GM23338 (cell line): ENCODE data around the gene EPHA3. TPM values are rescaled to one million over a fixed set of nuclear protein-coding genes. Genes with fewer than 3 reads are reported as not detected.

ENCODE experiments used
- ATAC-seq: fragments of 200-7000 bp; cut with Tn5 transposase; 3 replicates; pipeline ENCODE4 v1.9.1; 2020
- DNase-seq: peaks from one replicate; pipeline ENCODE4 v3.0.0-alpha.2; 2015; ENCODE audit warnings: low spot score
- H2AFZ ChIP-seq: fragments of 200-600 bp; sonication (generic); 2 replicates; pipeline ENCODE4 v1.8.0; 2016; ENCODE audit warnings: antibody characterized with exemption, mild to moderate bottlenecking, moderate library complexity
- H3F3A ChIP-seq: fragments of 200-600 bp; sonication (generic); replicated peaks from 2 replicates; pipeline ENCODE4 v1.8.0; 2017; ENCODE audit warnings: antibody characterized with exemption, mixed run types, low read depth
- H3K27ac ChIP-seq: fragments of 200-600 bp; sonication (generic); 2 replicates; pipeline ENCODE4 v1.6.1; 2016; ENCODE audit warnings: low read depth
- H3K27me3 ChIP-seq: fragments of 200-600 bp; sonication (generic); 2 replicates; pipeline ENCODE4 v1.8.0; 2016; ENCODE audit warnings: mild to moderate bottlenecking, mixed run types, moderate library complexity; ENCODE audit not compliant: insufficient read depth
- H3K36me3 ChIP-seq: fragments of 200-600 bp; sonication (generic); 2 replicates; pipeline ENCODE4 v1.8.0; 2016; ENCODE audit warnings: mild to moderate bottlenecking; ENCODE audit not compliant: insufficient read depth
- H3K4me1 ChIP-seq: fragments of 200-600 bp; sonication (generic); 2 replicates; pipeline ENCODE4 v1.8.0; 2016; ENCODE audit warnings: mild to moderate bottlenecking, moderate library complexity; ENCODE audit not compliant: insufficient read depth
- H3K4me2 ChIP-seq: fragments of 200-600 bp; sonication (generic); 2 replicates; pipeline ENCODE4 v1.7.1; 2017; ENCODE audit warnings: mixed run types
- H3K4me3 ChIP-seq: fragments of 200-600 bp; sonication (generic); 2 replicates; pipeline ENCODE4 v1.6.1; 2016; ENCODE audit warnings: mixed run types
- H3K79me2 ChIP-seq: fragments of 200-600 bp; sonication (generic); replicated peaks from 2 replicates; pipeline ENCODE4 v1.8.0; 2017; ENCODE audit warnings: mild to moderate bottlenecking; ENCODE audit not compliant: insufficient read depth
- H3K9me2 ChIP-seq: fragments of 200-600 bp; sonication (generic); 2 replicates; pipeline ENCODE4 v1.8.0; 2017; ENCODE audit not compliant: insufficient read depth
- H4K20me1 ChIP-seq: fragments of 200-600 bp; sonication (generic); replicated peaks from 2 replicates; pipeline ENCODE4 v1.8.0; 2017; ENCODE audit warnings: mild to moderate bottlenecking; ENCODE audit not compliant: insufficient read depth
- H3K27ac Mint-ChIP-seq: 2 replicates; pipeline ENCODE4 v1.8.0; 2020; ENCODE audit warnings: inconsistent platforms, mild to moderate bottlenecking, moderate library complexity, mixed read lengths
- H3K27me3 Mint-ChIP-seq: 3 replicates; pipeline ENCODE4 v1.8.0; 2022; ENCODE audit warnings: low read depth, mild to moderate bottlenecking, moderate library complexity, mixed read lengths, inconsistent platforms; ENCODE audit not compliant: insufficient read depth, poor library complexity
- H3K36me3 Mint-ChIP-seq: 3 replicates; pipeline ENCODE4 v1.8.0; 2021; ENCODE audit warnings: low read depth, mild to moderate bottlenecking, inconsistent platforms, moderate library complexity, mixed read lengths
- H3K4me1 Mint-ChIP-seq: 3 replicates; pipeline ENCODE4 v1.8.0; 2020; ENCODE audit warnings: mild to moderate bottlenecking, inconsistent platforms, mixed read lengths
- H3K4me3 Mint-ChIP-seq: 3 replicates; pipeline ENCODE4 v1.8.0; 2021; ENCODE audit warnings: moderate library complexity, mild to moderate bottlenecking, inconsistent platforms, mixed read lengths
- H3K9me3 Mint-ChIP-seq: 3 replicates; pipeline ENCODE4 v1.8.0; 2020; ENCODE audit warnings: moderate library complexity, mild to moderate bottlenecking, inconsistent platforms, mixed read lengths
- CREB1 ChIP-seq: fragments of 250-450 bp; sonication (Bioruptor Pico); IDR thresholded peaks from 2 replicates; pipeline ENCODE4 v1.5.0; 2020; ENCODE audit warnings: low read depth, mild to moderate bottlenecking, moderate library complexity
- JUNB ChIP-seq: IDR thresholded peaks from one replicate; pipeline ENCODE4 v1.6.1; 2016; ENCODE audit warnings: antibody characterized with exemption; ENCODE audit not compliant: unreplicated experiment
- NANOG ChIP-seq: IDR thresholded peaks from 2 replicates; pipeline ENCODE4 v1.6.1; 2016; ENCODE audit warnings: antibody characterized with exemption, borderline replicate concordance
- POLR2AphosphoS5 ChIP-seq: IDR thresholded peaks from 2 replicates; pipeline ENCODE4 v1.6.1; 2016; ENCODE audit warnings: antibody characterized with exemption, low read depth
- ZNF114 ChIP-seq: fragments of 250-450 bp; sonication (Bioruptor Pico); IDR thresholded peaks from 2 replicates; pipeline ENCODE4 v1.5.0; 2020; ENCODE audit warnings: mild to moderate bottlenecking, moderate library complexity
- ZNF331 ChIP-seq: fragments of 250-450 bp; sonication (Bioruptor Pico); IDR thresholded peaks from 2 replicates; pipeline ENCODE4 v1.5.0; 2020; ENCODE audit warnings: low read depth, mild to moderate bottlenecking, moderate library complexity
- polyA plus RNA-seq: library from polyadenylated mRNA; unstranded; fragments of >200 nt; fragmentation: Nextera tagmentation; extraction: Ambion mirVana; gene quantifications from 2 replicates; pipeline ENCODE4 v1.2.1, GENCODE V29; 2016
- total RNA-seq: library from RNA; depleted of rRNA; stranded (reverse); fragments of >200 nt; shearing (Covaris generic); gene quantifications from 2 replicates; pipeline ENCODE4 v1.2.3, GENCODE V29; 2014
- TF ChIP-seq, protein P1 (sequence below): IDR thresholded peaks from one replicate; pipeline ENCODE4 v1.6.1; 2018; ENCODE audit warnings: antibody characterized with exemption; ENCODE audit not compliant: unreplicated experiment
- TF ChIP-seq, protein P2 (sequence below): IDR thresholded peaks from 2 replicates; pipeline ENCODE4 v1.6.1; 2016; ENCODE audit warnings: antibody characterized with exemption
- TF ChIP-seq, protein P3 (sequence below), 2 experiments: fragments of 200-600 bp in 1 of 2; sonication (generic) in 1 of 2; conservative IDR thresholded peaks; 2 replicates each; pipeline versions ENCODE4 v1.5.1 to v1.6.1; 2016 to 2017; ENCODE audit warnings: antibody characterized with exemption in 2 of 2, low read depth in 2 of 2, mild to moderate bottlenecking in 2 of 2, moderate library complexity in 1 of 2

Gene EPHA3
- total and polyA plus RNA-seq, 2 experiments from 2014 or later = 0.05 to 0.21 TPM

DNA sequence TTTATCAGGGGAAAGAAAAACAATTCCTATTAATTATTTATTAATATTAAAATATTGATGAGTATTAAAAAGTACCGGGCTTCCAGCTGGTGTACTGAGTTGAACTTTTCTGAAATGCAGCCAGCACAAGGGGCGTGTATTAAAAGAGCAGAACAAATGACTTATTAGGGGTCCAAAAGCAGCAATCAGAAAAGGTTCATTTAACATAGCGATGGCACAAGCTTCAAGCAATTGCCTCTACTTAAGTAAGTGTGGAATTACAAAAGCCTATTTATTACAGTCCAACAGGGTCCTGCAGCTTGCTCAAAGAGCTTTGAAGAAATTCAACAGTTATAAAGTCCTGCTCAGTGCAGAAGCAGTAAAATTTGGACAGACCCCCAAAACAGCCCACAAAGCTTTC lies 285.6 kb downstream of the EPHA3 start:
- TF ChIP-seq, protein P1, sequence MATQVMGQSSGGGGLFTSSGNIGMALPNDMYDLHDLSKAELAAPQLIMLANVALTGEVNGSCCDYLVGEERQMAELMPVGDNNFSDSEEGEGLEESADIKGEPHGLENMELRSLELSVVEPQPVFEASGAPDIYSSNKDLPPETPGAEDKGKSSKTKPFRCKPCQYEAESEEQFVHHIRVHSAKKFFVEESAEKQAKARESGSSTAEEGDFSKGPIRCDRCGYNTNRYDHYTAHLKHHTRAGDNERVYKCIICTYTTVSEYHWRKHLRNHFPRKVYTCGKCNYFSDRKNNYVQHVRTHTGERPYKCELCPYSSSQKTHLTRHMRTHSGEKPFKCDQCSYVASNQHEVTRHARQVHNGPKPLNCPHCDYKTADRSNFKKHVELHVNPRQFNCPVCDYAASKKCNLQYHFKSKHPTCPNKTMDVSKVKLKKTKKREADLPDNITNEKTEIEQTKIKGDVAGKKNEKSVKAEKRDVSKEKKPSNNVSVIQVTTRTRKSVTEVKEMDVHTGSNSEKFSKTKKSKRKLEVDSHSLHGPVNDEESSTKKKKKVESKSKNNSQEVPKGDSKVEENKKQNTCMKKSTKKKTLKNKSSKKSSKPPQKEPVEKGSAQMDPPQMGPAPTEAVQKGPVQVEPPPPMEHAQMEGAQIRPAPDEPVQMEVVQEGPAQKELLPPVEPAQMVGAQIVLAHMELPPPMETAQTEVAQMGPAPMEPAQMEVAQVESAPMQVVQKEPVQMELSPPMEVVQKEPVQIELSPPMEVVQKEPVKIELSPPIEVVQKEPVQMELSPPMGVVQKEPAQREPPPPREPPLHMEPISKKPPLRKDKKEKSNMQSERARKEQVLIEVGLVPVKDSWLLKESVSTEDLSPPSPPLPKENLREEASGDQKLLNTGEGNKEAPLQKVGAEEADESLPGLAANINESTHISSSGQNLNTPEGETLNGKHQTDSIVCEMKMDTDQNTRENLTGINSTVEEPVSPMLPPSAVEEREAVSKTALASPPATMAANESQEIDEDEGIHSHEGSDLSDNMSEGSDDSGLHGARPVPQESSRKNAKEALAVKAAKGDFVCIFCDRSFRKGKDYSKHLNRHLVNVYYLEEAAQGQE = no peak
- TF ChIP-seq NANOG (no peak), JUNB (no peak), POLR2AphosphoS5 (no peak), CREB1 (no peak)
- TF ChIP-seq, protein P2, sequence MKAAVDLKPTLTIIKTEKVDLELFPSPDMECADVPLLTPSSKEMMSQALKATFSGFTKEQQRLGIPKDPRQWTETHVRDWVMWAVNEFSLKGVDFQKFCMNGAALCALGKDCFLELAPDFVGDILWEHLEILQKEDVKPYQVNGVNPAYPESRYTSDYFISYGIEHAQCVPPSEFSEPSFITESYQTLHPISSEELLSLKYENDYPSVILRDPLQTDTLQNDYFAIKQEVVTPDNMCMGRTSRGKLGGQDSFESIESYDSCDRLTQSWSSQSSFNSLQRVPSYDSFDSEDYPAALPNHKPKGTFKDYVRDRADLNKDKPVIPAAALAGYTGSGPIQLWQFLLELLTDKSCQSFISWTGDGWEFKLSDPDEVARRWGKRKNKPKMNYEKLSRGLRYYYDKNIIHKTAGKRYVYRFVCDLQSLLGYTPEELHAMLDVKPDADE = no peak
- TF ChIP-seq, protein P3, sequence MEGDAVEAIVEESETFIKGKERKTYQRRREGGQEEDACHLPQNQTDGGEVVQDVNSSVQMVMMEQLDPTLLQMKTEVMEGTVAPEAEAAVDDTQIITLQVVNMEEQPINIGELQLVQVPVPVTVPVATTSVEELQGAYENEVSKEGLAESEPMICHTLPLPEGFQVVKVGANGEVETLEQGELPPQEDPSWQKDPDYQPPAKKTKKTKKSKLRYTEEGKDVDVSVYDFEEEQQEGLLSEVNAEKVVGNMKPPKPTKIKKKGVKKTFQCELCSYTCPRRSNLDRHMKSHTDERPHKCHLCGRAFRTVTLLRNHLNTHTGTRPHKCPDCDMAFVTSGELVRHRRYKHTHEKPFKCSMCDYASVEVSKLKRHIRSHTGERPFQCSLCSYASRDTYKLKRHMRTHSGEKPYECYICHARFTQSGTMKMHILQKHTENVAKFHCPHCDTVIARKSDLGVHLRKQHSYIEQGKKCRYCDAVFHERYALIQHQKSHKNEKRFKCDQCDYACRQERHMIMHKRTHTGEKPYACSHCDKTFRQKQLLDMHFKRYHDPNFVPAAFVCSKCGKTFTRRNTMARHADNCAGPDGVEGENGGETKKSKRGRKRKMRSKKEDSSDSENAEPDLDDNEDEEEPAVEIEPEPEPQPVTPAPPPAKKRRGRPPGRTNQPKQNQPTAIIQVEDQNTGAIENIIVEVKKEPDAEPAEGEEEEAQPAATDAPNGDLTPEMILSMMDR (conservative IDR thresholded peaks at IDR 0.05; ENCODE audit: low read depth in 2 of 2) = no peak
- H3K4me3 ChIP-seq = no peak overlapping the region
- H3K4me1 ChIP-seq = no peaks in the 10 kb centered on the region
- H3K27me3 Mint-ChIP-seq = no peaks in the 10 kb centered on the region
- H3K79me2 ChIP-seq = no peaks in the 10 kb centered on the region
- no peak overlapping the region for H3K27ac Mint-ChIP-seq
- H3K9me2 ChIP-seq = no peaks in the 10 kb centered on the region
- H3K9me3 Mint-ChIP-seq = no peaks in the 10 kb centered on the region
- H3K27me3 ChIP-seq = no peaks in the 10 kb centered on the region
- no peak overlapping the region for H3K27ac ChIP-seq
- H3K36me3 Mint-ChIP-seq = no peaks in the 10 kb centered on the region
- H3K4me3 Mint-ChIP-seq = no peak overlapping the region
- H3K4me2 ChIP-seq = no peak overlapping the region
- no peak for ATAC-seq
- H3K4me1 Mint-ChIP-seq = no peaks in the 10 kb centered on the region; the same call in 2 of the 3 replicates
- H4K20me1 ChIP-seq = no peaks in the 10 kb centered on the region
- no peaks in the 10 kb centered on the region for H3F3A ChIP-seq
- no peak overlapping the region for H2AFZ ChIP-seq
- no peaks in the 10 kb centered on the region for H3K36me3 ChIP-seq
- DNase-seq = no peak

DNA sequence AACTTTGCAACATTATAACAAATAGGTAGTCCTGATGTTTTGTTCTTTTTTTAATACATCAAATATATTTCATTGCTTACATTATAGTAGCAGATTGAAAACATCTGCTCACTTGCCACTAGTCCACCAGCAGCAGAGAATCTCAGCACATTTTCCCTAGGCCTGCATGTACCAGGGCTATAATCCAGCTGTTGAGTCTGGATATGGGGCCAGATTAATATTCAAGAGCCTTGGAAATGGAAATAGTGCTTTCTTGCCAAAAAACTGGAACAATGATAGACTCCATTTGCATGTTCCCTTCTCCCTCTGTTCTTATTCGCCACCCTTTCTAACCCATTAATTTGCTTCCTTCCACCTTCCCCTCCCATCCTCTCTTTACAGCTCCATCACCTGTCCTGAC lies 288.0 kb downstream of the EPHA3 start:
- H3K9me2 ChIP-seq = no peaks in the 10 kb centered on the region
- ATAC-seq = no peak
- H3K36me3 Mint-ChIP-seq = no peaks in the 10 kb centered on the region
- peaks cover 4% of the 10 kb centered on the region for H3K27me3 Mint-ChIP-seq
- no peaks in the 10 kb centered on the region for H4K20me1 ChIP-seq
- no peaks in the 10 kb centered on the region for H3K36me3 ChIP-seq
- no peak overlapping the region for H3K4me2 ChIP-seq
- H3K4me3 ChIP-seq = no peak overlapping the region
- no peak overlapping the region for H3K27ac ChIP-seq
- no peak overlapping the region for H2AFZ ChIP-seq
- H3K79me2 ChIP-seq = no peaks in the 10 kb centered on the region
- no peaks in the 10 kb centered on the region for H3K4me1 ChIP-seq
- H3K4me3 Mint-ChIP-seq = no peak overlapping the region
- H3K9me3 Mint-ChIP-seq = no peaks in the 10 kb centered on the region
- no peaks in the 10 kb centered on the region for H3K27me3 ChIP-seq
- no peak overlapping the region for H3K27ac Mint-ChIP-seq
- no peak for DNase-seq
- H3F3A ChIP-seq = no peaks in the 10 kb centered on the region
- H3K4me1 Mint-ChIP-seq = no peaks in the 10 kb centered on the region; the same call in 2 of the 3 replicates
- no peak for TF ChIP-seq ZNF331 (CRISPR knock-in tag)
- TF ChIP-seq, protein P3 (conservative IDR thresholded peaks at IDR 0.05; ENCODE audit: low read depth in 2 of 2) = no peak
- TF ChIP-seq ZNF114 = no peak
